Putamen (tissue), 1 donor: ENCODE measurements around the gene PEPD.

Experiments
- DNase-seq: peaks from one replicate; pipeline ENCODE4 v3.0.0-alpha.2; 2016; ENCODE audit warnings: low spot score

Gene PEPD

GRCh38 chr19:33359581-33359980 lies 162.0 kb downstream of the PEPD start:
- DNase-seq: no peak

- no peak for DNase-seq
Observed at GRCh38 chr19:33358408-33358807, 163.2 kb downstream of the PEPD start.

- no peak for DNase-seq
Observed at GRCh38 chr19:33357556-33357955, 164.0 kb downstream of the PEPD start.

GRCh38 chr19:33355535-33355934 lies 166.1 kb downstream of the PEPD start:
- DNase-seq: no peak

GRCh38 chr19:33350538-33351309 lies 170.9 kb downstream of the PEPD start:
- DNase-seq: no peak

- no peak for DNase-seq
Observed at GRCh38 chr19:33349319-33350289, 172.0 kb downstream of the PEPD start.

GRCh38 chr19:33348301-33349010 lies 173.1 kb downstream of the PEPD start:
- DNase-seq: no peak

GRCh38 chr19:33347300-33347699 lies 174.3 kb downstream of the PEPD start:
- DNase-seq: no peak

- no peak for DNase-seq
Observed at GRCh38 chr19:33346665-33347064, 174.9 kb downstream of the PEPD start.

GRCh38 chr19:33345163-33345562 lies 176.4 kb downstream of the PEPD start:
- DNase-seq: peak; percentile 68

GRCh38 chr19:33344573-33344925 lies 177.0 kb downstream of the PEPD start:
- no peak for DNase-seq

- DNase-seq: peak; percentile 69
Observed at GRCh38 chr19:33343859-33344572, 177.6 kb downstream of the PEPD start.

- DNase-seq: no peak
Observed at GRCh38 chr19:33343301-33343700, 178.3 kb downstream of the PEPD start.

- DNase-seq: no peak
Observed at GRCh38 chr19:33340991-33341390, 180.6 kb downstream of the PEPD start.

- no peak for DNase-seq
Observed at GRCh38 chr19:33339016-33339984, 182.3 kb downstream of the PEPD start.
